Keratinocyte (primary cell): ENCODE measurements around the gene HOXB5.

ENCODE experiments used
- EZH2 ChIP-seq: IDR thresholded peaks from one replicate; pipeline ENCODE4 v1.6.1; 2012; ENCODE audit warnings: inconsistent platforms, mild to moderate bottlenecking, low read length, moderate library complexity
- TF ChIP-seq, protein P1 (sequence below), 3 experiments: IDR thresholded peaks in 1 of 3; conservative IDR thresholded peaks in 1 of 3; optimal IDR thresholded peaks in 1 of 3; 2 replicates in 2 of 3; 3 replicates in 1 of 3; pipeline versions ENCODE3 to v1.5.1; 2011; ENCODE audit warnings: low read length in 3 of 3, mild to moderate bottlenecking in 3 of 3, moderate library complexity in 2 of 3, control low read depth in 1 of 3, inconsistent platforms in 1 of 3; ENCODE audit not compliant: insufficient read depth in 2 of 3; ENCODE audit errors: extremely low read depth in 1 of 3

DNA sequence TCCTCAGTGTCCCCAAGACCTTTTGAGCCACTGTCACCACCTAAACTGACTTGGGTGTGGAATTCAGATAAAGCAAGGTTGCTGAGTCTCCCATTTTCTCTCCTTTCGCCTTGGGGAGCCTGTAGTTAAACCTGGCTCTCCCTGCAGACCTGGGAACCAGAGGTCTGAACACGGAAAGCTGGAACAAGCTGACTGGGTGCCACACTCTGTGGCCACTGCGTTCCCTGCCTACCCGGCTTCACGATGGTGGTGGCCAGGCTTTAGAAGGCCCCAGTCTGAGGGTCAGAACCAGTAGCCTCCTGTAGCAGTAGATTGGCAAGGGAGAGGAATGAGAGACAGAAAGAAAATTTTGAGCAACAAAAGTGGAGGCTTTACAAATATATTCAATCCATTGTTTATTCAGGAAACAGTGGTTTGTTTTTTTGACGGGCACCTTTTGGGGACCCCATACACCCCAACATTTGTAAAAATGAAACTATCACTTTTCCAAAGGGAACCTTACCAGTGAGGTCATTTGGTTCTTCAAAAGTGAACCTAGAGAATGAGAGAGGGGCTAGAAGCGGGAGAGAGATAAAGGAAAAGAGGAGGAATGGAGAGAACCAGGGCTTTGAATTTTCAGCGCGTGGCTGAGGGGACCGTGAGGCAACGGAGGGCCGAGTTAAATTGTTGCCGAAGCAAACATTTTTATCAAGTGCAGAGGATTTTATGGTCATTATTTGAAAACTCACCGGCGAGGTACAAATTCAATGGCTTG lies 23.3 kb upstream of the HOXB5 start:
- TF ChIP-seq, protein P1, sequence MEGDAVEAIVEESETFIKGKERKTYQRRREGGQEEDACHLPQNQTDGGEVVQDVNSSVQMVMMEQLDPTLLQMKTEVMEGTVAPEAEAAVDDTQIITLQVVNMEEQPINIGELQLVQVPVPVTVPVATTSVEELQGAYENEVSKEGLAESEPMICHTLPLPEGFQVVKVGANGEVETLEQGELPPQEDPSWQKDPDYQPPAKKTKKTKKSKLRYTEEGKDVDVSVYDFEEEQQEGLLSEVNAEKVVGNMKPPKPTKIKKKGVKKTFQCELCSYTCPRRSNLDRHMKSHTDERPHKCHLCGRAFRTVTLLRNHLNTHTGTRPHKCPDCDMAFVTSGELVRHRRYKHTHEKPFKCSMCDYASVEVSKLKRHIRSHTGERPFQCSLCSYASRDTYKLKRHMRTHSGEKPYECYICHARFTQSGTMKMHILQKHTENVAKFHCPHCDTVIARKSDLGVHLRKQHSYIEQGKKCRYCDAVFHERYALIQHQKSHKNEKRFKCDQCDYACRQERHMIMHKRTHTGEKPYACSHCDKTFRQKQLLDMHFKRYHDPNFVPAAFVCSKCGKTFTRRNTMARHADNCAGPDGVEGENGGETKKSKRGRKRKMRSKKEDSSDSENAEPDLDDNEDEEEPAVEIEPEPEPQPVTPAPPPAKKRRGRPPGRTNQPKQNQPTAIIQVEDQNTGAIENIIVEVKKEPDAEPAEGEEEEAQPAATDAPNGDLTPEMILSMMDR (optimal IDR thresholded peaks at IDR 0.05 in 1 of 3, IDR thresholded peaks at IDR 0.05 in 1 of 3, conservative IDR thresholded peaks at IDR 0.05 in 1 of 3; ENCODE audit: extremely low read depth in 1 of 3, insufficient read depth in 2 of 3, low read length in 3 of 3): no peak
- TF ChIP-seq EZH2: no peak
